HG03521 (cell line): ENCODE results near the gene GLIPR1.
"Not testable (repeated sequence)": the region's sequence is repeated elsewhere in the genome, so short reads cannot be mapped to it uniquely, and the experiment has no call there.

Source experiments
- ATAC-seq: cut with Tn5 transposase; IDR thresholded peaks from one replicate; pipeline ENCODE4 v1.9.1; 2021; ENCODE audit warnings: mild to moderate bottlenecking, moderate library complexity; ENCODE audit not compliant: unreplicated experiment

GLIPR1 gene

DNA sequence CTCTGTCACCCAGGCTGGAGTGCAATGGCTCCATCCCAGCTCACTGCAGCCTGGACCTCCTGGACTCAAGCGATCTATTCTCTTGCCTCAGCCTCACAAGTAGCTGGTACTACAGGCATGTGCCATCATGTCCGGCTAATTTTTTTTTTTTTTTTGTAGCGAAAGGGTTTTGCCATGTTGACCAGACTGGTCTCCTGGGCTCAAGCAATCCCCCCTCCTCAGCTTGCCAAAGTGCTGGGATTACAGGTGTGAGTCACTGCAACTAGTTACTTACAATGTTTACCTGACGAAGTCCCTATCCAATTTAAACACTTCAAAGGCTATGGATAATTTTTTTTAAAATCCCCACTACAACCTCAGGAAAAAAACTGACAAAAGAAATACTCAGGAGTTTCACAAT is 29.1 kb downstream of the GLIPR1 start:
- ATAC-seq, result no peak

DNA sequence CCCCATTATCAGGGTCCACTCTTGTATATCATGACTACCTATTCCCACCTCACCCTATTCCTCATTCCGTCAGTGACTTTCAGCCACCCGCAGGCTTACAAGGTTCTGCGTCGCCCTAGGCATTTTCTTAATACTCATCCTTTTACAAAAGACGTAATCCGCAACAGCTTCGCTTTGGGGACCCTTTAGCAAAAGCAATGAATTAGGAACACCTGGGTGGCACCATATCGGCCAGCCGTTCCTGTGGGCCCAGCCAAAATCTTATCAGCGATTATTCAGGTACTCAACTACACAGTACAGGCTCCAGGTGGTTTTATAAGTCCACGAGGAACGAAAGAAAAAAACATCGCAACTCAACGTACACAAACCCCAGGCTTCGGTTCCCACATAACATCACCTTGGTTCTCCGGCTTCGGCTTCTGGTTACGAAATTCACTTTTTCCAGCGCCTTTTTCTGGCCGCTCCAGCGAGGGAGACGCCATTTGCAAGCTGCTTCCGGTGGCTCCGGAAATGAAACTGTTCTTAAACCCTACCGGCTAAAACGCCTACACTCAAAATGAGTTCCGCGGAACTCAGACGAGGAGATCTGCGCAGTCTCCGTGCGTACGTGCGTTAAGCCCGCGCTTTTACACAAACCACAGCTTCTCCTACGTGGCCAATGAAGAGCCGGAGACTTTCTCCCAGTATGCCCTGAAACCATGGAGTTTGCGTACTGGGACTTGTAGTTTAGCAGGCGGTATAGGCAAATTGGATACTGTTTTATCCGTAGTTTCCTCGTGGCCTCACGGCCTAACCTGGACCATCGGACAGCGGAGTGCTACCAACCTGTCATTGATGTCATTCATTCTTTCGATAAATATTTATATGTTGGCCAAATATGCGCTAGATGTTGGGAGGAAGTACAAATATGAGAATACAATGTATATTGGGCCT is 30.8 kb downstream of the GLIPR1 start, which contains the start of gene KRR1:
KRR1 (minus strand) TSS at position 494 of the 933 bp plus-strand sequence; CDS start at position 482, 12 bp downstream.
- ATAC-seq, result peak; percentile 96

- ATAC-seq, result not testable (repeated sequence)
Measured at GRCh38 chr12:75521224-75521623, 40.7 kb downstream of the GLIPR1 start.

DNA sequence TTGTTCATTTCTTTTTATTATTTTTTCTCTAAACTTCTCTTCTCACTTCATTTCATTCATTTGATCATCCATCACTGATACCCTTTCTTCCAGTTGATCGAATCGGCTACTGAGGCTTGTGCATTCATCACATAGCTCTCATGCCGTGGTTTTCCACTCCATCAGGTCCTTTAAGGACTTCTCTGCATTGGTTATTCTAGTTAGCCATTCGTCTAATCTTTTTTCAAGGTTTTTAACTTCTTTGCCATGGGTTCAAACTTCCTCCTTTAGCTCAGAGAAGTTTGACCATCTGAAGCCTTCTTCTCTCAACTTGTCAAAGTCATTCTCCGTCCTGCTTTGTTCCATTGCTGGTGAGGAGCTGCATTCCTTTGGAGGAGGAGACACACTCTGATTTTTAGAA is 41.6 kb downstream of the GLIPR1 start:
- not testable (repeated sequence) for ATAC-seq

GRCh38 chr12:75525263-75525662 is 44.7 kb downstream of the GLIPR1 start:
- ATAC-seq, result no peak

DNA sequence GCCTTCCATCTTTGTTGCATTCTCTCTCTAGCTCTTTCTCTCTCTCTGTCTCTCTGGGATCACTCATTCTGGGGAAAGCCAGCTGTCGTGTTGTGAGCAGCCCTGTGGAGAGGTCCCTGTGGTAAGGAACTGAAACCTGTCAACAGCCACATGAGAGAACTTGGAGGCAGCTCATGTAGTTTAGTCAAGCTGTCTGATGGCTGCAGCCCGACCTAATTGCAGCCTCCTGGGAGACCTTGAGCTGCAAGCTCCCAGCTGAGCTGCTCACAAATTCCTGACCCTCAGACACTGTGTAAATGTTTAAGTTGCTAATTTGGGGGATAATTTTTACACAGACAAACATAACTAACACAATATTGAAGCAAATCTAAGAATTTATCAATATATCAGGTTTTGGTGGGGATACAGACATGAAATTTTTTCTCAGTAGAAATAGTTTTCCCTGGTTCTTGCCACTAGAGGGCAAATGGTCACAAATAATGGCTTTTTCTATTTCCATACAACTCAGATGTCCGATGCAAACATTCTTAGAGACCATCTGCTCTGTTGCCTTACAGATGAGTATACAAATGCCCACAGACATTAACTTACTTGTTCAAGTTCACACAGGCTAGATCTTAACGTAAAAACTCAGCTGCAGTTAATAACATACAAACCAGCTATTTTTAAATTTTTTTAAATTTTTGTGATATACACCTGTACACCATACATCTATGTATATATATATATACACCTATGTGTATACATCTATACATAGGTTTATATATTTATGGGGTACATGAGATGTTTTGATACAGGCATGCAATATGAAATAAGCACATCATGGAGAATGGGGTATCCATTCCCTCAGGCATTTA is 46.3 kb downstream of the GLIPR1 start:
- ATAC-seq, result peak; percentile 90

DNA sequence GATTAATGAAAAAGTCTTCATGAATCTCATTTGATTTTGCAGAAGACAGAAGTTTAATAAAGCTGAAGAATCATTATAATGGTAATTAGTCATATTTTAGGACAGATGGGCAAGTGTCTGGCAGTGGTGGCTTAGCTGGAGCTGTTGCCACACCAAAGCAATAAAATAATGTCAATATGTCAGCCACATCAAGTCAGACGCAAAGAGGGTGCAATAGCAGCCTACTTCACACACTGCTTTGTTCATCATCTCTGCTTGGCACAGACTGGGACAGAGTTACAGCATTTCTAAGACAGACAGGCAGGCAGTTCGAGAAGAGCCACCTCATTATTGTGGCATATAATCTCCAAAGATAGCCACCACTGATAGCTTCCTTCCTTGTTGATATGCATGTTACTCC is 47.7 kb downstream of the GLIPR1 start:
- ATAC-seq, result no peak

- no peak for ATAC-seq
Measured at GRCh38 chr12:75528692-75529091, 48.1 kb downstream of the GLIPR1 start.

- no peak for ATAC-seq
Measured at GRCh38 chr12:75529316-75529715, 48.8 kb downstream of the GLIPR1 start.

GRCh38 chr12:75529826-75530225 is 49.3 kb downstream of the GLIPR1 start:
- no peak for ATAC-seq

- ATAC-seq, result no peak
Measured at GRCh38 chr12:75533239-75533638, 52.7 kb downstream of the GLIPR1 start.

DNA sequence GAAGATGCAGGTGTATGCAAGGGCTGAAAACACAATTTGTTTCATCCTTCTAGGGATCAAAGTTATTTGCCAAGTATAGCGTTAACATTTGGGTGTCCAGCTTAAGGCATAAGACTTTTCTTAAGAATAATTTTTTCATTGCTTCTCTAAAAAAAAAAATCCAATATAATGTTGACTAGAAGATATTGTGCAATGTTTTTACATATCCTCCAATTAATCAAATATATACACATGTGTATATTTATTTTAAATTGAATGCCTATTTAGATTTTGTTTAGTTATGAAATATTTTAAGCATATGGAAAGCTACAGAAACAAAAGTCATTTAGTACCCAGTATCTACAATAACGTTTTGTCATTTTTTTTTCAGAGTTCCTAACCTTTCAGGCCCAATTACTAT is 59.3 kb downstream of the GLIPR1 start:
- ATAC-seq, result no peak

- no peak for ATAC-seq
Measured at GRCh38 chr12:75542942-75543341, 62.4 kb downstream of the GLIPR1 start.

- no peak for ATAC-seq
Measured at GRCh38 chr12:75543529-75543928, 63.0 kb downstream of the GLIPR1 start.

DNA sequence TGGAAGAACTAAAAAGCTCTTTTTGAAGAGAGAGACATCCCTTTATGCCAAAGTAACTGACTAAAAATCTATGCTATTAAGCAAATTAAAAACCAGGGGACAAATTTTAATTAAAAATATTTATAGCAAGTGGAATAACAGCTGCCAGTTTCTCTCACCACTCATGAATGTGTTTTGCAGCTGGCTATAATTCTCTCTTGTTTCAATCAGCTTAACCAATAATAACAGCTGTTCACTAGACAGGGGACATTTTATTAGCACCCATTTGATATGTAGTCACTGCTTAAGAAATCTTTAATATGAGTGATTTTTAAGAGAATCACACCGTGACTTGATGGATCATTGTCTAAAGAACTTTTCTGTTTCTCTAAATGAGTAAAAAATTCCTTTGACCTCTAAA is 65.1 kb downstream of the GLIPR1 start:
- no peak for ATAC-seq

DNA sequence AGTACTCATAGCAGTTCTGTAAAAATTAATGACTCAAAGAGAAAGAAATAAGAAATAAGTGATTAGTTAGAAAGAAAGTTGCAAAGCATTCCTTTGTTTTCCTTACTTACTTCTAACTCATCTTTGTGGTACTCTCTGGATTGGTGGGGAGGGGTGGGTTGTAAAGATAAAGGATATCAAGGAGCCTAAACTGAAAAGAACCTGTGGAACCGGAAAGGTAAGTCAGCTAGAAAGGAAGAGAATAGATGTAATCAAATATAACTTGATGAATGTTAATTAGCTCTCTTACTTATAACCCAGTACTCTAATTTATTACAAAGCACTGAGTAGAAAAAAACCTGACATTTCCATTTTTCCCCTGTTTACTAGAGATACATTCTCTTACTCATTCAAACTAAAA is 68.3 kb downstream of the GLIPR1 start:
- no peak for ATAC-seq

- no peak for ATAC-seq
Measured at GRCh38 chr12:75549989-75550388, 69.4 kb downstream of the GLIPR1 start.

- ATAC-seq, result no peak
Measured at GRCh38 chr12:75550401-75551240, 70.1 kb downstream of the GLIPR1 start.

- ATAC-seq, result no peak
Measured at GRCh38 chr12:75551477-75551876, 70.9 kb downstream of the GLIPR1 start.

DNA sequence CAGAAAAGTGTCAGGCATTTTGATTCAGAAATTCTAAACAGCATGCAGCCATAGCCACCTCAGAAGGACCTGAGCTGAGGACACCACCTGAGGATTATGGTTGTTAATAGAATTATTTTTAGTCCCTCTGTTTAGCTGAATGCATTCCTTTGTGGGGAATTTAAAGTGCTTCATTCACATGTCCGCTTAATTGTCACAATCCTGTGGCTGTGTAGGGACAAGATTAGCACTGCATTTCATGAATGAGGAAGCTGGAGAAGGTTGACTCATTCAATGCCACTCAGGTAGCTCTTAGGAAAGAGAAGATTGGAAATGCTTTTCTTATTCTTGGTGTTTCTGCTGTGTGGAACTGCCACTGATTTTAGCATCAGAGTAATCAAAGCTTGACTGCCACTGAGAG is 72.8 kb downstream of the GLIPR1 start:
- ATAC-seq, result no peak
